Breast epithelium (tissue), 4 donors: ENCODE measurements around the gene SEPTIN5. TPM values are rescaled to one million over a fixed set of nuclear protein-coding genes. Genes with fewer than 3 reads are reported as not detected.

Source experiments
- DNase-seq, 2 donors: peaks; one replicate each; pipeline ENCODE4 v3.0.0-alpha.2; 2019; ENCODE audit warnings: low spot score in 2 of 2
- H3K27ac ChIP-seq, 2 donors: fragments of 200-600 bp; sonication (generic) in 1 of 2; one replicate each; pipeline ENCODE4 v1.5.1; 2016 to 2019; ENCODE audit warnings: mild to moderate bottlenecking in 1 of 2
- H3K27me3 ChIP-seq, 2 donors: fragments of 200-600 bp; sonication (generic) in 1 of 2; one replicate each; pipeline versions ENCODE4 v1.5.1 to v1.6.0; 2017 to 2019; ENCODE audit warnings: control low read depth in 1 of 2, mild to moderate bottlenecking in 1 of 2
- H3K36me3 ChIP-seq: fragments of 200-600 bp; one replicate; pipeline ENCODE4 v1.5.1; 2019
- H3K4me1 ChIP-seq, 2 donors: fragments of 200-600 bp; sonication (generic); one replicate each; pipeline ENCODE4 v1.5.1; 2016 to 2019; ENCODE audit warnings: control low read depth in 1 of 2
- H3K4me3 ChIP-seq, 3 donors: fragments of 200-600 bp; sonication (generic); 1 replicate in 2 of 3; 2 replicates in 1 of 3; pipeline ENCODE4 v1.5.1; 2016 to 2019; ENCODE audit warnings: mild to moderate bottlenecking in 3 of 3, moderate library complexity in 2 of 3
- H3K9me3 ChIP-seq, 2 donors: fragments of 200-600 bp; sonication (generic) in 1 of 2; one replicate each; pipeline ENCODE4 v1.5.1; 2016 to 2019; ENCODE audit warnings: control low read depth in 1 of 2
- CTCF ChIP-seq, 3 donors: fragments of 450-650 bp; IDR thresholded peaks; one replicate each; pipeline ENCODE4 v1.5.1; 2016 to 2017; ENCODE audit warnings: antibody characterized with exemption in 3 of 3, mild to moderate bottlenecking in 3 of 3, moderate library complexity in 3 of 3
- POLR2A ChIP-seq: fragments of 450-650 bp; IDR thresholded peaks from one replicate; pipeline ENCODE4 v1.6.1; 2016; ENCODE audit warnings: antibody characterized with exemption, mild to moderate bottlenecking, moderate library complexity
- POLR2AphosphoS5 ChIP-seq, 3 donors: sonication (generic); formaldehyde crosslinking; IDR thresholded peaks; one replicate each; pipeline ENCODE4 v1.6.1; 2017; ENCODE audit warnings: antibody characterized with exemption in 3 of 3
- intact Hi-C: fragments of 100-400 bp; cut with DNase I; formaldehyde crosslinking; loops from one replicate; pipeline ENCODE4 v1.15.1; 2023; ENCODE audit warnings: low total_unique reads
- total RNA-seq, 3 donors: library from RNA; depleted of rRNA; stranded (reverse); fragments of >200 nt; gene quantifications; one replicate each; pipeline ENCODE4 v1.1.0, GENCODE V29; 2016

Gene SEPTIN5
- total RNA-seq, 3 donors from 2014 or later, result 5.4 to 33.8 (median 18.4) TPM

- TF ChIP-seq POLR2A (no peak), POLR2AphosphoS5 (IDR thresholded peaks at IDR 0.05) (no peak), CTCF (IDR thresholded peaks at IDR 0.05) (no peak)
- H3K27ac ChIP-seq, result no peak overlapping the region
- H3K4me1 ChIP-seq, result no peaks in the 10 kb centered on the region
- H3K4me3 ChIP-seq, result no peak overlapping the region
- no peaks in the 10 kb centered on the region for H3K36me3 ChIP-seq
- no peaks in the 10 kb centered on the region for H3K27me3 ChIP-seq
- H3K9me3 ChIP-seq, result no peaks in the 10 kb centered on the region
- DNase-seq, result no peak
- intact Hi-C loops, result no loop called here
Observed at GRCh38 chr22:19735665-19736510, 21.6 kb downstream of the SEPTIN5 start.

- no peaks in the 10 kb centered on the region for H3K9me3 ChIP-seq
- H3K4me1 ChIP-seq, result no peaks in the 10 kb centered on the region
- H3K27me3 ChIP-seq, result no peaks in the 10 kb centered on the region
- DNase-seq, result no peak
- no peaks in the 10 kb centered on the region for H3K36me3 ChIP-seq
- TF ChIP-seq CTCF (IDR thresholded peaks at IDR 0.05), result no peak
- no peak for TF ChIP-seq POLR2A
- no peak for TF ChIP-seq POLR2AphosphoS5 (IDR thresholded peaks at IDR 0.05)
- no peak overlapping the region for H3K27ac ChIP-seq
- intact Hi-C loops, result no loop called here
- H3K4me3 ChIP-seq, result no peak overlapping the region
Observed at GRCh38 chr22:19737846-19738663, 23.8 kb downstream of the SEPTIN5 start.

- H3K9me3 ChIP-seq, result no peaks in the 10 kb centered on the region
- H3K4me1 ChIP-seq, result no peaks in the 10 kb centered on the region
- H3K4me3 ChIP-seq, result no peak overlapping the region
- H3K36me3 ChIP-seq, result no peaks in the 10 kb centered on the region
- intact Hi-C loops, result no loop called here
- H3K27me3 ChIP-seq, result no peaks in the 10 kb centered on the region
- no peak overlapping the region for H3K27ac ChIP-seq
- no peak for TF ChIP-seq CTCF (IDR thresholded peaks at IDR 0.05)
- no peak for TF ChIP-seq POLR2A
- TF ChIP-seq POLR2AphosphoS5 (IDR thresholded peaks at IDR 0.05), result no peak
- no peak for DNase-seq
Observed at GRCh38 chr22:19738664-19739447, 24.6 kb downstream of the SEPTIN5 start.

- Histone ChIP-seq H3K9me3 (no peaks in the 10 kb centered on the region), H3K4me1 (no peaks in the 10 kb centered on the region), H3K27me3 (no peaks in the 10 kb centered on the region), H3K36me3 (no peaks in the 10 kb centered on the region), H3K4me3 (no peak overlapping the region), H3K27ac (no peak overlapping the region)
- no peak for DNase-seq
- TF ChIP-seq POLR2AphosphoS5 (IDR thresholded peaks at IDR 0.05), result no peak
- TF ChIP-seq CTCF (IDR thresholded peaks at IDR 0.05), result no peak
- TF ChIP-seq POLR2A, result no peak
- intact Hi-C loops, result no loop called here
Observed at GRCh38 chr22:19739448-19739895, 25.2 kb downstream of the SEPTIN5 start.
